Activated T-cell treated with anti-CD3 and anti-CD28 coated beads, Interleukin-2, amount 50 U/mL, for 4 hours (primary cell): ENCODE results near the gene HARS2. TPM values are rescaled to one million over a fixed set of nuclear protein-coding genes. Genes with fewer than 3 reads are reported as not detected.
A peak's percentile ranks its signal among the peaks of the same experiment; 100 is the strongest.
"Not testable (repeated sequence)": the region's sequence is repeated elsewhere in the genome, so short reads cannot be mapped to it uniquely, and the experiment has no call there.

Experiments used
- ATAC-seq, 2 donors: fragments of 200-7000 bp; cut with Tn5 transposase; one replicate each; pipeline ENCODE4 v1.10.0; 2021
- DNase-seq: peaks from one replicate; pipeline ENCODE4 v3.0.0-alpha.2; 2020
- H3K27me3 Mint-ChIP-seq: one replicate; pipeline ENCODE4 v1.8.0; 2021; ENCODE audit warnings: low read depth, mixed read lengths
- H3K36me3 Mint-ChIP-seq: one replicate; pipeline ENCODE4 v1.8.0; 2022; ENCODE audit warnings: mixed read lengths; ENCODE audit not compliant: insufficient read depth
- H3K4me1 Mint-ChIP-seq: one replicate; pipeline ENCODE4 v1.8.0; 2021; ENCODE audit warnings: low read depth, mixed read lengths
- H3K4me3 Mint-ChIP-seq: one replicate; pipeline ENCODE4 v1.8.0; 2021; ENCODE audit warnings: mild to moderate bottlenecking, moderate library complexity, mixed read lengths
- H3K9me3 Mint-ChIP-seq: one replicate; pipeline ENCODE4 v1.8.0; 2021; ENCODE audit warnings: mixed read lengths
- total RNA-seq, 3 donors: library from RNA; stranded (reverse); gene quantifications; one replicate each; pipeline ENCODE4 v1.2.1, GENCODE V29; 2021

Gene HARS2
- total RNA-seq, 3 donors from 2014 or later, result 28.6 to 31.3 (median 29.5) TPM

GRCh38 chr5:140674629-140675028 is 16.6 kb upstream of the HARS2 start:
- no peak overlapping the region for H3K4me3 Mint-ChIP-seq
- H3K9me3 Mint-ChIP-seq, result no peaks in the 10 kb centered on the region
- ATAC-seq (no peak), DNase-seq (no peak)
- H3K36me3 Mint-ChIP-seq, result peaks cover 58% of the 10 kb centered on the region
- no peaks in the 10 kb centered on the region for H3K27me3 Mint-ChIP-seq
- no peaks in the 10 kb centered on the region for H3K4me1 Mint-ChIP-seq

- no peak overlapping the region for H3K4me3 Mint-ChIP-seq
- no peaks in the 10 kb centered on the region for H3K27me3 Mint-ChIP-seq
- H3K36me3 Mint-ChIP-seq, result peaks cover 59% of the 10 kb centered on the region
- DNase-seq (no peak), ATAC-seq (no peak)
- H3K4me1 Mint-ChIP-seq, result no peaks in the 10 kb centered on the region
- H3K9me3 Mint-ChIP-seq, result no peaks in the 10 kb centered on the region
These were observed 13.3 kb upstream of the HARS2 start for GRCh38 chr5:140677947-140678346.

GRCh38 chr5:140678993-140679392 is 12.3 kb upstream of the HARS2 start:
- H3K36me3 Mint-ChIP-seq, result peaks cover 59% of the 10 kb centered on the region
- ATAC-seq, result no peak
- H3K9me3 Mint-ChIP-seq, result no peaks in the 10 kb centered on the region
- no peak overlapping the region for H3K4me3 Mint-ChIP-seq
- no peaks in the 10 kb centered on the region for H3K27me3 Mint-ChIP-seq
- no peak for DNase-seq
- H3K4me1 Mint-ChIP-seq, result no peaks in the 10 kb centered on the region

GRCh38 chr5:140690376-140690932 is 801 bp upstream of the HARS2 start:
- H3K4me1 Mint-ChIP-seq, result peaks cover 36% of the 10 kb centered on the region
- H3K27me3 Mint-ChIP-seq, result no peaks in the 10 kb centered on the region
- no peak for ATAC-seq

GRCh38 chr5:140694276-140694675 is 3.0 kb downstream of the HARS2 start:
- H3K4me3 Mint-ChIP-seq, result no peak overlapping the region
- H3K4me1 Mint-ChIP-seq, result peaks cover 34% of the 10 kb centered on the region
- peaks cover 42% of the 10 kb centered on the region for H3K36me3 Mint-ChIP-seq
- no peak for DNase-seq
- ATAC-seq, result no peak
- H3K9me3 Mint-ChIP-seq, result no peaks in the 10 kb centered on the region
- H3K27me3 Mint-ChIP-seq, result no peaks in the 10 kb centered on the region

More at GRCh38 chr5:140690376-140690932, 801 bp upstream of the HARS2 start:
- Mint-ChIP-seq H3K9me3 (no peaks in the 10 kb centered on the region), H3K4me3 (peak overlapping the region; percentile 100), H3K36me3 (peaks cover 12% of the 10 kb centered on the region)
- DNase-seq, result no peak

- Mint-ChIP-seq H3K36me3 (peaks cover 41% of the 10 kb centered on the region), H3K27me3 (no peaks in the 10 kb centered on the region), H3K4me1 (peaks cover 32% of the 10 kb centered on the region), H3K4me3 (no peak overlapping the region), H3K9me3 (no peaks in the 10 kb centered on the region)
- no peak for DNase-seq
- no peak for ATAC-seq
These were observed 5.7 kb downstream of the HARS2 start for GRCh38 chr5:140696891-140697492.

- Mint-ChIP-seq H3K36me3 (peaks cover 56% of the 10 kb centered on the region), H3K9me3 (no peaks in the 10 kb centered on the region), H3K27me3 (no peaks in the 10 kb centered on the region), H3K4me1 (peaks cover 26% of the 10 kb centered on the region), H3K4me3 (peak within 1 kb of the TSS; percentile 99)
- ATAC-seq (peak; percentile 97 to 98), DNase-seq (peak; percentile 85)
These were observed 9.2 kb downstream of the HARS2 start, which contains the start of gene ZMAT2 for GRCh38 chr5:140700177-140701144. Gene ZMAT2 (plus strand): TSS chr5:140700447. CDS start chr5:140700461, 14 bp downstream.

GRCh38 chr5:140707812-140708211 is 16.6 kb downstream of the HARS2 start:
- H3K4me3 Mint-ChIP-seq, result no peak overlapping the region
- H3K9me3 Mint-ChIP-seq, result no peaks in the 10 kb centered on the region
- H3K36me3 Mint-ChIP-seq, result peaks cover 24% of the 10 kb centered on the region
- no peaks in the 10 kb centered on the region for H3K27me3 Mint-ChIP-seq
- H3K4me1 Mint-ChIP-seq, result peaks cover 17% of the 10 kb centered on the region
- ATAC-seq, result no peak
- DNase-seq, result no peak

GRCh38 chr5:140708787-140709186 is 17.5 kb downstream of the HARS2 start:
- not testable (repeated sequence) for ATAC-seq, H3K27me3 Mint-ChIP-seq, DNase-seq, H3K4me3 Mint-ChIP-seq, H3K9me3 Mint-ChIP-seq
- peaks cover 22% of the 10 kb centered on the region for H3K4me1 Mint-ChIP-seq
- peaks cover 18% of the 10 kb centered on the region for H3K36me3 Mint-ChIP-seq

GRCh38 chr5:140710899-140711552 is 19.8 kb downstream of the HARS2 start:
- ATAC-seq, result peak; percentile 96 to 97
- H3K9me3 Mint-ChIP-seq, result no peaks in the 10 kb centered on the region
- peaks cover 3% of the 10 kb centered on the region for H3K36me3 Mint-ChIP-seq
- H3K27me3 Mint-ChIP-seq, result no peaks in the 10 kb centered on the region
- H3K4me1 Mint-ChIP-seq, result peaks cover 23% of the 10 kb centered on the region
- H3K4me3 Mint-ChIP-seq, result peak overlapping the region; percentile 91
- DNase-seq, result peak; percentile 90

GRCh38 chr5:140711794-140712193 is 20.5 kb downstream of the HARS2 start:
- DNase-seq, result no peak
- Mint-ChIP-seq H3K9me3 (no peaks in the 10 kb centered on the region), H3K4me1 (peaks cover 23% of the 10 kb centered on the region), H3K4me3 (peak overlapping the region; percentile 91), H3K36me3 (no peaks in the 10 kb centered on the region), H3K27me3 (no peaks in the 10 kb centered on the region)
- ATAC-seq, result no peak

- Mint-ChIP-seq H3K27me3 (no peaks in the 10 kb centered on the region), H3K4me3 (peak overlapping the region; percentile 16), H3K4me1 (peaks cover 23% of the 10 kb centered on the region), H3K36me3 (no peaks in the 10 kb centered on the region), H3K9me3 (no peaks in the 10 kb centered on the region)
- DNase-seq (no peak), ATAC-seq (no peak)
These were observed 22.4 kb downstream of the HARS2 start for GRCh38 chr5:140713562-140714094.

- DNase-seq, H3K27me3 Mint-ChIP-seq: not testable (repeated sequence)
These were observed 25.0 kb downstream of the HARS2 start for GRCh38 chr5:140716238-140716637.

GRCh38 chr5:140718266-140718592 is 27.0 kb downstream of the HARS2 start:
- no peak for ATAC-seq

More at GRCh38 chr5:140716238-140716637, 25.0 kb downstream of the HARS2 start:
- ATAC-seq, H3K36me3 Mint-ChIP-seq, H3K4me3 Mint-ChIP-seq, H3K9me3 Mint-ChIP-seq: not testable (repeated sequence)
- peaks cover 15% of the 10 kb centered on the region for H3K4me1 Mint-ChIP-seq

More at GRCh38 chr5:140718266-140718592, 27.0 kb downstream of the HARS2 start:
- peaks cover 4% of the 10 kb centered on the region for H3K4me1 Mint-ChIP-seq
- no peak for DNase-seq
- no peak overlapping the region for H3K4me3 Mint-ChIP-seq
- peaks cover 4% of the 10 kb centered on the region for H3K27me3 Mint-ChIP-seq
- H3K36me3 Mint-ChIP-seq, result no peaks in the 10 kb centered on the region
- no peaks in the 10 kb centered on the region for H3K9me3 Mint-ChIP-seq
